OCI-LY7 (cell line): ENCODE measurements around the gene RPUSD3.

Experiments
- CTCF ChIP-seq: fragments of 200-600 bp; sonication (generic); conservative IDR thresholded peaks from 2 replicates; pipeline ENCODE4 v1.5.1; 2014; ENCODE audit warnings: mild to moderate bottlenecking, antibody characterized with exemption, low read length, moderate library complexity, mixed read lengths
- EZH2phosphoT487 ChIP-seq: fragments of 200-600 bp; sonication (generic); IDR thresholded peaks from 2 replicates; pipeline ENCODE4 v1.6.1; 2018; ENCODE audit warnings: low read depth, borderline replicate concordance, mild to moderate bottlenecking, mixed run types, antibody characterized with exemption, low read length, moderate library complexity, mixed read lengths

GRCh38 chr3:9846931-9847488, 3.2 kb upstream of the RPUSD3 start:
- TF ChIP-seq CTCF: no peak
- no peak for TF ChIP-seq EZH2phosphoT487
